ENCODE data around the gene SUPV3L1. TPM values are rescaled to one million over a fixed set of nuclear protein-coding genes. Genes with fewer than 3 reads are reported as not detected.

Gene SUPV3L1
- total and polyA plus RNA-seq, 4 donors = 26.5 to 34.8 (median 31.9) TPM

- Histone ChIP-seq H3K4me1 (ENCODE audit: control insufficient read depth, insufficient read depth, low read length) (peaks cover 8% of the 10 kb centered on the region), H3K9me3 (ENCODE audit: control insufficient read depth, insufficient read depth, low read length) (no peaks in the 10 kb centered on the region), H3K27me3 (ENCODE audit: control insufficient read depth, insufficient read depth, low read length) (peaks cover 3% of the 10 kb centered on the region), H3K36me3 (ENCODE audit: control insufficient read depth, insufficient read depth, low read length) (no peaks in the 10 kb centered on the region), H3K4me3 (ENCODE audit: low read depth, low read length) (no peak overlapping the region), H3K27ac (ENCODE audit: low read depth, low read length) (no peak overlapping the region)
- DNase-seq (ENCODE audit: low read depth in 4 of 6, low spot score in 6 of 6) = no peak
- 64% methylated on average over 8 of the region's 10 CpGs for WGBS (ENCODE audit: insufficient coverage)
These were observed 45.0 kb downstream of the SUPV3L1 start for GRCh38 chr10:69224862-69225657.

- no peak for DNase-seq (ENCODE audit: low read depth in 4 of 6, low spot score in 6 of 6)
- WGBS (ENCODE audit: insufficient coverage) = 78% methylated on average over 5 of the region's 10 CpGs
- Histone ChIP-seq H3K4me1 (ENCODE audit: control insufficient read depth, insufficient read depth, low read length) (peaks cover 8% of the 10 kb centered on the region), H3K27ac (ENCODE audit: low read depth, low read length) (no peak overlapping the region), H3K27me3 (ENCODE audit: control insufficient read depth, insufficient read depth, low read length) (peaks cover 3% of the 10 kb centered on the region), H3K4me3 (ENCODE audit: low read depth, low read length) (no peak overlapping the region), H3K36me3 (ENCODE audit: control insufficient read depth, insufficient read depth, low read length) (no peaks in the 10 kb centered on the region), H3K9me3 (ENCODE audit: control insufficient read depth, insufficient read depth, low read length) (no peaks in the 10 kb centered on the region)
These were observed 45.6 kb downstream of the SUPV3L1 start for GRCh38 chr10:69225681-69226080.

GRCh38 chr10:69226919-69227450, 47.0 kb downstream of the SUPV3L1 start:
- DNase-seq (ENCODE audit: low read depth in 4 of 6, low spot score in 6 of 6) = no peak
- H3K27ac ChIP-seq (ENCODE audit: low read depth, low read length) = no peak overlapping the region

GRCh38 chr10:69228151-69228550, 48.1 kb downstream of the SUPV3L1 start:
- 91% methylated on average over 2 of the region's 2 CpGs for WGBS (ENCODE audit: insufficient coverage)
- Histone ChIP-seq H3K9me3 (ENCODE audit: control insufficient read depth, insufficient read depth, low read length) (no peaks in the 10 kb centered on the region), H3K4me3 (ENCODE audit: low read depth, low read length) (no peak overlapping the region), H3K4me1 (ENCODE audit: control insufficient read depth, insufficient read depth, low read length) (peaks cover 3% of the 10 kb centered on the region), H3K27ac (ENCODE audit: low read depth, low read length) (no peak overlapping the region), H3K36me3 (ENCODE audit: control insufficient read depth, insufficient read depth, low read length) (no peaks in the 10 kb centered on the region), H3K27me3 (ENCODE audit: control insufficient read depth, insufficient read depth, low read length) (peaks cover 4% of the 10 kb centered on the region)
- DNase-seq (ENCODE audit: low read depth in 4 of 6, low spot score in 6 of 6) = no peak

More at GRCh38 chr10:69226919-69227450, 47.0 kb downstream of the SUPV3L1 start:
- Histone ChIP-seq H3K36me3 (ENCODE audit: control insufficient read depth, insufficient read depth, low read length) (no peaks in the 10 kb centered on the region), H3K4me1 (ENCODE audit: control insufficient read depth, insufficient read depth, low read length) (peaks cover 3% of the 10 kb centered on the region), H3K27me3 (ENCODE audit: control insufficient read depth, insufficient read depth, low read length) (peaks cover 3% of the 10 kb centered on the region), H3K4me3 (ENCODE audit: low read depth, low read length) (no peak overlapping the region), H3K9me3 (ENCODE audit: control insufficient read depth, insufficient read depth, low read length) (no peaks in the 10 kb centered on the region)
- 83% methylated on average over 12 of the region's 14 CpGs for WGBS (ENCODE audit: insufficient coverage)

- DNase-seq (ENCODE audit: low read depth in 4 of 6, low spot score in 6 of 6) = no peak
- Histone ChIP-seq H3K4me3 (ENCODE audit: low read depth, low read length) (no peak overlapping the region), H3K27me3 (ENCODE audit: control insufficient read depth, insufficient read depth, low read length) (peaks cover 4% of the 10 kb centered on the region), H3K36me3 (ENCODE audit: control insufficient read depth, insufficient read depth, low read length) (no peaks in the 10 kb centered on the region), H3K27ac (ENCODE audit: low read depth, low read length) (no peak overlapping the region), H3K4me1 (ENCODE audit: control insufficient read depth, insufficient read depth, low read length) (peaks cover 6% of the 10 kb centered on the region), H3K9me3 (ENCODE audit: control insufficient read depth, insufficient read depth, low read length) (no peaks in the 10 kb centered on the region)
- 78% methylated on average over 5 of the region's 8 CpGs for WGBS (ENCODE audit: insufficient coverage)
These were observed 49.5 kb downstream of the SUPV3L1 start for GRCh38 chr10:69229616-69229916.

- H3K4me3 ChIP-seq (ENCODE audit: low read depth, low read length) = no peak overlapping the region
- H3K27me3 ChIP-seq (ENCODE audit: control insufficient read depth, insufficient read depth, low read length) = peaks cover 4% of the 10 kb centered on the region
- 85% methylated on average over 1 of the region's 5 CpGs for WGBS (ENCODE audit: insufficient coverage)
- no peak for DNase-seq (ENCODE audit: low read depth in 4 of 6, low spot score in 6 of 6)
- no peaks in the 10 kb centered on the region for H3K36me3 ChIP-seq (ENCODE audit: control insufficient read depth, insufficient read depth, low read length)
- no peak overlapping the region for H3K27ac ChIP-seq (ENCODE audit: low read depth, low read length)
- no peaks in the 10 kb centered on the region for H3K9me3 ChIP-seq (ENCODE audit: control insufficient read depth, insufficient read depth, low read length)
- peaks cover 6% of the 10 kb centered on the region for H3K4me1 ChIP-seq (ENCODE audit: control insufficient read depth, insufficient read depth, low read length)
These were observed 50.1 kb downstream of the SUPV3L1 start for GRCh38 chr10:69230128-69230527.

- Histone ChIP-seq H3K27ac (ENCODE audit: low read depth, low read length) (no peak overlapping the region), H3K4me3 (ENCODE audit: low read depth, low read length) (no peak overlapping the region), H3K4me1 (ENCODE audit: control insufficient read depth, insufficient read depth, low read length) (peaks cover 4% of the 10 kb centered on the region), H3K36me3 (ENCODE audit: control insufficient read depth, insufficient read depth, low read length) (no peaks in the 10 kb centered on the region), H3K27me3 (ENCODE audit: control insufficient read depth, insufficient read depth, low read length) (peaks cover 4% of the 10 kb centered on the region), H3K9me3 (ENCODE audit: control insufficient read depth, insufficient read depth, low read length) (no peaks in the 10 kb centered on the region)
- DNase-seq (ENCODE audit: low read depth in 4 of 6, low spot score in 6 of 6) = no peak
- WGBS (ENCODE audit: insufficient coverage) = 86% methylated on average over 9 of the region's 9 CpGs
These were observed 52.2 kb downstream of the SUPV3L1 start for GRCh38 chr10:69232252-69232651.

GRCh38 chr10:69232736-69233480, 52.9 kb downstream of the SUPV3L1 start:
- Histone ChIP-seq H3K36me3 (ENCODE audit: control insufficient read depth, insufficient read depth, low read length) (no peaks in the 10 kb centered on the region), H3K4me3 (ENCODE audit: low read depth, low read length) (no peak overlapping the region), H3K9me3 (ENCODE audit: control insufficient read depth, insufficient read depth, low read length) (no peaks in the 10 kb centered on the region), H3K4me1 (ENCODE audit: control insufficient read depth, insufficient read depth, low read length) (peaks cover 7% of the 10 kb centered on the region), H3K27ac (ENCODE audit: low read depth, low read length) (no peak overlapping the region), H3K27me3 (ENCODE audit: control insufficient read depth, insufficient read depth, low read length) (peaks cover 2% of the 10 kb centered on the region)
- 53% methylated on average over 17 of the region's 22 CpGs for WGBS (ENCODE audit: insufficient coverage)
- peak in 2 of 6 donors; percentile 47 to 55 for DNase-seq (ENCODE audit: low read depth in 4 of 6, low spot score in 6 of 6)

- Histone ChIP-seq H3K27ac (ENCODE audit: low read depth, low read length) (no peak overlapping the region), H3K27me3 (ENCODE audit: control insufficient read depth, insufficient read depth, low read length) (peaks cover 2% of the 10 kb centered on the region), H3K4me3 (ENCODE audit: low read depth, low read length) (no peak overlapping the region), H3K36me3 (ENCODE audit: control insufficient read depth, insufficient read depth, low read length) (no peaks in the 10 kb centered on the region), H3K4me1 (ENCODE audit: control insufficient read depth, insufficient read depth, low read length) (peaks cover 7% of the 10 kb centered on the region), H3K9me3 (ENCODE audit: control insufficient read depth, insufficient read depth, low read length) (no peaks in the 10 kb centered on the region)
- no peak for DNase-seq (ENCODE audit: low read depth in 4 of 6, low spot score in 6 of 6)
- 75% methylated on average over 1 of the region's 3 CpGs for WGBS (ENCODE audit: insufficient coverage)
These were observed 54.4 kb downstream of the SUPV3L1 start for GRCh38 chr10:69234447-69234846.
